IPS DF 4.7 (cell line): Measurements from ENCODE around the gene NPAS3.

Experiments used
- DNase-seq: peaks from one replicate; pipeline ENCODE4 v3.0.0-alpha.2; 2013; ENCODE audit warnings: low spot score; ENCODE audit errors: extremely low read depth

NPAS3 gene

DNA sequence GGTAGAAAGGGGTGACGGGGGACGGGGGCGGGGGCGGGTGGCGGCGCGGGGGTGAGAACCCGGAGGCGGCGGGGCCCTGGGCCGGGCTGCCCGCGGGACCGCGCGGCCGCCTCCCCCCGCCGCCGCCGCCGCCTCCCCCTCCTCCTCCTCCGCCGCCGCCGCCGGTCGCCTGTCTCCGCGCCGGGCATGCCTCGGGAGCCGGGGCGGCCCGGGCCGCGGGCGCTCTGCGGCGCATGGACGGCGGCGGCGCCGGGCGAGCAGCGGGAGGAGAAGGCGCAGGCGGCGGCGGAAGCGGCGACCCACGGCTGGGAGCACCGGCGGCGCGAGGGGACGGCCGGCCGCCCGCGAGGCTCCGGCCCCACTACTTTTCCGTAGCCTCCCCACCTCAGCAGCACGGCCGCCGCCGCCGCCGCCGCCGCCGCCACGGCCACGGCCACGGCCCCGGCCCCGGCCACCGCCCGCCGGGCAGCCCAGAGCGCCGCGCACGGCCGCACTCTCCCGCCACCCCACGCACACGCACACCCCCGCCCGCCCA is at the start of gene NPAS3:
TSS of gene NPAS3 (plus strand) at position 161 of the 535 bp plus-strand sequence.
- DNase-seq = no peak

DNA sequence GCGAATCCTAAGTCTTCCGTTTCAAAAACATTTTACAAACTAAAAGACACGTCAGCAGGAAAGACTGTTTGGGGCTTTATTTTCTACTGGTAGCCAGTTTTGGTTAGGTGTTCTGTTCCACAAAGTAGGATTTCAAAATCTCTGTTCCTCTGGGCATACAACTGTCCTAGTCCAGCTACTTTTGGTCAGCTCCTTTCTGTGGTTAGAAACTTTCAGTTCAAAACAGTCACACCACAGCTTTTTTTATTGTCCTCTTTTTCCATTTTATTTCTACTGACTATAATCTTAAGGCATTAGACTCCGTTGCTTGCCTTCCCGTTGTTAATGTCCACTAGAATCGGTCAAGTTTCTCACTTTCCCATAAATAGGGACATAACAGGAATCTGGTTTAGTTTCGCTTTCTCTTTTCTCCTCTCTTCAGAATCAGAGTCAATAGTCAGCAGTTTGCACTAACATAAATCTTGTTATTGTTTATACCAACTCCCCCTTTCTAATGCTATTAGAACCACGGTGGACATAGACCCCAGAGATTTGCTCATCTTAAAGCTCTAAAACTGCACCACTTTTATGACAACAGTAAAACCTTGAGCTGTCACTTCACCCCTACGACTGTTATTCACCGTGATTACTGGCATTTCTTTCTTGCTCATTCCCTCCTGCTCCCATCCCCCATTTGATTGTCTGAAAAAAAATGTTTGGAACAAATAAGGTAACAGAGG is 41.5 kb upstream of the NPAS3 start:
- no peak for DNase-seq

DNA sequence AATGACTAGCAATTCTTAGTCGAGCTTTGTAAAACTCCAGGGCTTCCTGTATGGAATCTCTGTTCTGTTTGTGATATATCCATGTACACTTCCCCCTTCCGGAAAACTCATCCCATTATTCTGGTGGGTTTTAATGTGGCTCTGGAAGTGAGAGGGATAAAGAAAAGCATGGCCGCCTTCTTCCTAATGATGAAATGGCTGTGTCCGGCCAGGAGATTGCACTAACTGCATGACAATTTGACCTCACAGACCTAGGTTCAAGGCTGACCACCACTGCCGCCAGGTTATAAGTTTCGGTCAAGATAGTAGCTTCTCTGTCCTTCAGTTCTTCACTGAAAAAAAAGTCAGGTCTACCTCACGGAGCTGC is 41.0 kb upstream of the NPAS3 start:
- no peak for DNase-seq

DNA sequence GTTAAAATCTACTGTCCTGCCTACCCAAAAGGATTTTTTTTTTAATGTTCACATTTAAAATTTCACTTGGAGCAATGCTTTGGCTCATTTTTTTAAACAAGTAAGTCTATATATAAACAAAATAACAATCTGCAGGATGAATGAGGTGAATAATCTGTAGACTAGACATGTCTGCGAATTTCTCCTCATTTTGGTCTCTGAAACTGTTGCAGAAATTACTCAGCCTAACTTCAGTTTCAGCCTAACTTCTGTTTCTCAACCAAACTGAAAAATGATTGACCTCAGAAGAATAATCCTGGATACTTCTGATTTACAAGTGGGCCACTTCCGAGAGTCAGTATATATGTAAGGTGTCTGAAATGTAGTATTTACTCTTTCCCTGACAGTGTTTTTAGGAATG is 39.8 kb upstream of the NPAS3 start:
- DNase-seq = no peak

DNA sequence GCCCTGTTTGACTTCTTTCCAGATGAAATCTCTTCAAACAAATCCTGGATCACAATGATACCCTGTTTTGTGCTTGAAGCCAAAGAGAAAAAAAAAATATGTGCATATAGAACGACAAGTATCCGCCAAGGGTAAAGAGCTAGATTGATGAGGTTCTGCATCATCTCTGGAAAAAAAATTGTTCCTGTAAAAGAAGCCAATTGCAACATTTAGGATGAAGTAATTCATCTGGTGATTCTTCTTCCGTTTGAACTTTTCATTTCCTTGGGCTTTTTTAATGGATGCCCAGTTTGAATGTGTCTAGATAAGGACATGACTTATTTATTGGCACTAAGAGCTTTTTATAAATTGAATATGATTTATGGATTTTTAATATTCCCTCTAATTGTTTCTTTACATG is 38.1 kb upstream of the NPAS3 start:
- no peak for DNase-seq

DNA sequence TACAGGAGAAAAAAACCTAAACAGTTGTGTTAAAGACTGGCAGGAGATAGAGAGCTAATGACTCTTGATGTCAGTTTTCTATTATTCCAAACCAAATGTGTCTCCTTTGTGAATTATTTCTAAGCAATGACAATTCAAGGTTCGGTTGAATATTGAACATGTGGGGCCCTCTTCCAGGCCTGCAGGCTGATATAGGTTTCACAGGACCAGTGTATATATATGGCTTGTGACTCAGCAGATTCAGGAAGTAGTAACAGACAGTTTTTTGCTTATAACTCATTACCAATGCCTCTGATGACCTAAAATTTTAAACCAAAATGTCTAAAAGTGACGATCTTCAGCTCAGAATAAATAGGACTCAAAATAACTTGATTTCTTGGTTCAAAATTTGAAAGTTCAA is 33.7 kb upstream of the NPAS3 start:
- DNase-seq = no peak

DNA sequence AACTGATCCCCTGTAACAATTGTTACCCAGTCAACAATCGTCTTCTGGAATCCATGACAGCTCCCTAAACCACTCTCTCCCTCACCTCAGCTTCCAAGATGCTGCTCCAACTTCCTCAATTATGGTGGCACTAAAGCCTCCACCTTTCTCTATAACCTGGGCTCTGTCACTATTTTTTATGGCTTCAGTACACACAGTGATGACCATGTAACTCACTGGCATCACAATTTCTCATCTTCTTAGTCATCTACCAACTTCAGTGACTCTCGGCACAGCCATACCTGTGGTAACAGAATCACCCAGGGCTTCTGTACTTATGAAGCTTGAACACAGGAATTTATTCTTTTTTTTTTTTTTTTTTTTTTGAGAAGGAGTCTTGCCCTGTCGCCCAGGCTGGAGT is 32.0 kb upstream of the NPAS3 start:
- DNase-seq = no peak

DNA sequence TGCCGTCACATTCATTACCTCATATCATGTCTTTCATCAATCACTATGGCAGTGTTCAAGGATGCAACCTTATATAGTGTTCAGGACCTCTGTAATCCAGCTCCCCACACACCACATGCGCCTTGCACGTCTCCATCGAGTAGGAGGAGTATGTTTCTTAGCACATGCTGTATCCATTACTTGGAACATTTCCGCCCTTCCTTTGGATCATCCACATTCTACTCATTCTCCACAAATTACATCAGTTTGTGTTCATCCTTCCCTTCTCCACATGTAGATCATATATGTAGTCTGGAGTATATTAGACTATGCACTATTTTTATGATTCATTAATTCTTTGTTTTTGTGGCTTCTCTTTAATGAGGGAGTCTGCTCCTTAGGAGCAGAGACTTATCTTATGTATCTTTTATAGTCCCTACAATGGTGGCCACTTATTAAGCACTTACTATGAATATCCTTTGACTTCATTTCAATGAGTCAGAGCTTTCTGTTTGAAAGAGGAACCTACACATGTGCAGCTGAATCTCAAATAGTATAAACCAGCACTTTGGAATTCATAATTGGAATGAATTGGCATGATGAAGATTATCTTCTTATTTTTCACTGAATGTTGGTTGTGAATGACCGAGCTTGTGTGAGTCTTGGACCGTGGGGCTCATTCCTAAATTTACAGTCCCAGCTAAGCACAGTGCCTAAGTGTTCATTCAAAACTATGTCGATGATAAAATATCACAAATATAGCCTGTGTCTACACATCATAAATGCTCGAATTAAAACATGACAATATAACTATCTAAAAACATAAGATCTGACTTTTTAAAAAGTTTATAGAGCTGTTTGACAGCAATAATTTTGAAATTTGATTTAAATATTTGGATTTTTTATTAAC is 30.2 kb upstream of the NPAS3 start:
- DNase-seq = no peak

DNA sequence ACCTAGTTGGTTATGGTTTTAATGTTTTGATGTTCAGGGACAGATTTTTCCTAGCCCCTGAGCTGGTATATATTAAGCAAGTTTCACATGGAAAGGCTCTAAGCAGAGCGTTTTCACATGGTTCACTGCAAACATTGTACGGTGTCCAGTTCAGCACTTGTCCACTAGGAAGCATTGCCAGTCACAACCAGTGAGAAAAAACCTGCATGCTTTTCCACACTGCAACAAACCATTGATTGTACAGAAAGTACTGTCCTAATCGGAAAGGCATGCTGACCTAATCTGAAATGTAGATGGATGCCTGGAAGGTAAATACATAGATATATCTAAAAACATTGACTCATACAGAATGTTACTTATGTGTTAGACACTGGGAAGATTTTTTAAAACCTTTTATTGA is 25.0 kb upstream of the NPAS3 start:
- DNase-seq = no peak

DNA sequence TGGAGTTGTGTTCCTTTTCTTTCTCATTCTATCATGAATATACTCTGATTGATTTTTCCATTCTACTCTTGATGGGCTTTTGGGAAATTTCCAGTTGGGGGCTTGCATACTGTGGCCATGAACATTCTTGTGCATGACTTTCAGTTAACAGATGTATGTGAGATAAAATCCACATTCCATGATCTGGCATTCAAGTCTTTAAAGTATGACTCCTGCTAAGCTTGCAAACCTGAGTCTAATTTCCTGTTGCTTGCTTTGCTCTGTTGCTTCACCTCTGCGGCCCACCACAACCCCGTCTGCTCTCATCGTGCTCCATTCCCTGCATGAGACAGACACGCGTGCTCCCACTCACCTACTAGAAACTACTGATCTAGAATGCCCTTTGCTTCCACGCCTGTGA is 24.3 kb upstream of the NPAS3 start:
- no peak for DNase-seq

DNA sequence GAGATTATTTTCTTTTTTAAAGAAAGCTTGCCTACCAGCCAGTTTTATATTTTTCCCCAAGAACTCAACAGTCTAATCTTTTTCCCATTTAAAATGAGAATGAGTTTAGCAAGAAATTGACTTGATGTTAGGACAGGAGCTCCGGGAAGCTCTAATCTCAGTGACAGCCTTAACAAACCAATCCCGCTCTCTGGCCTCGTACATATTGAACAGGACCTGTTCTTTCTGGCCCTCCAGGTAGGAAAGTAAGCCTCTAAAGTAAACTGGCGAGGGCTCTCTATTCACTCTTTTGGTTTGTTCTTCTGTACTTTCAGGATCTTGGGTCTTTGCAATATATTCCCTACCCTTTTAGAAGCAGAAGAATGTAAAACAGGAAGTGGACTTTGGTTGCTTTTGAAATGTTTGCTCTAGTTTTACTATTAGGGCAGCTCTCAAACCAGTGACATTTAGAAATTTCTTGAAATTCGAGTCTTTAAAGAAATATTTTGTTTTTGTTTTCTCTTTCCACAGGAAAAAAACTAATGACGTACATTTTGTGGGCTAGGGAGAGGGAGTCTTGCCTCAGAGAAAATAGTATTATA is 17.9 kb upstream of the NPAS3 start:
- DNase-seq = no peak

DNA sequence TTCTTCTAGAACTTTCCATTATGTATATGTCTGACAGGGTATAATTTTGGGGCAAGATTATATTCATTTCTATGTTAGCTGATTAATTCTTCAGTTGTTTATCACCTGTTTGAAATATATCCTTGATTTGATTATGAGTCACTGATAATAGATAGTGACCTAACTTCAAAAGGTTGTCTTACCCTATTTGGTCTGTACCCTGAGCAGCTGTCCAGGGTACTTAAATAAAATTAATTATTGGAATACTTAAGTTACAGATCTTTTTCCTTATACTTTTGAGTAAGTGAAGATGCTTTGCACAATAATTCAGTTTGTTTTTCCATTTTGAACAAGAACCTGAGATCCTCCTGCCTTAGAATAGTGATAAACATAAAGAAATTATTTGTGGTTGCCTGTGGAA is 13.2 kb upstream of the NPAS3 start:
- DNase-seq = no peak

DNA sequence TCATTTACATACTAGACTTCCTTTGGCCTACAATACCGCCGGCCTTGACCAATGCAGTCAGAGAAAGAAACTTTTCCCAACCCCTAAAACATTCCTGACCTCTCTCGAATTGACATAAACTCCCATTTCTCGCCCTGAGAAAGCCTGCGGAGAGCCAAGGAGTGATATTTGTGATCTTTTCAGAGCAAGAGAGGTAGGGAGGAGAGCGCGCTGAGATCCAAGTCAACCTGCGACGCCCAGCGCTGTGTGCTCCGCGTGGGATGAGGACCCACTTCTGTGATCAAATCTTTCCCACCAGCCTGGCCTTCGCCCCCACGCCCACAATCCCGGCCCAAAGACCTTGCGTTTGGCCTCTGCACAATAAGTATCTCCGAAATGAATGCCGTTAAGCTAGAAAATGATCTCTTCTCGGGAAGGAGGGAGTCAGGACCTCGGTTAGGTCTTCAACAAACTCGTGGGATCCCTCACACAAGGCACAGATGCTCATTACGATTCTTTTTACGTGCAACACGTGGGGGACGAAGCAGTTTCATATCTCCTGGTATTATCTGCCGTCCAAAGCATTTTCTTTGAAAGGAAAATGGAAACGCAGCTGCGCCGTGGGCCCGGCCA is 6.3 kb upstream of the NPAS3 start:
- DNase-seq = no peak

DNA sequence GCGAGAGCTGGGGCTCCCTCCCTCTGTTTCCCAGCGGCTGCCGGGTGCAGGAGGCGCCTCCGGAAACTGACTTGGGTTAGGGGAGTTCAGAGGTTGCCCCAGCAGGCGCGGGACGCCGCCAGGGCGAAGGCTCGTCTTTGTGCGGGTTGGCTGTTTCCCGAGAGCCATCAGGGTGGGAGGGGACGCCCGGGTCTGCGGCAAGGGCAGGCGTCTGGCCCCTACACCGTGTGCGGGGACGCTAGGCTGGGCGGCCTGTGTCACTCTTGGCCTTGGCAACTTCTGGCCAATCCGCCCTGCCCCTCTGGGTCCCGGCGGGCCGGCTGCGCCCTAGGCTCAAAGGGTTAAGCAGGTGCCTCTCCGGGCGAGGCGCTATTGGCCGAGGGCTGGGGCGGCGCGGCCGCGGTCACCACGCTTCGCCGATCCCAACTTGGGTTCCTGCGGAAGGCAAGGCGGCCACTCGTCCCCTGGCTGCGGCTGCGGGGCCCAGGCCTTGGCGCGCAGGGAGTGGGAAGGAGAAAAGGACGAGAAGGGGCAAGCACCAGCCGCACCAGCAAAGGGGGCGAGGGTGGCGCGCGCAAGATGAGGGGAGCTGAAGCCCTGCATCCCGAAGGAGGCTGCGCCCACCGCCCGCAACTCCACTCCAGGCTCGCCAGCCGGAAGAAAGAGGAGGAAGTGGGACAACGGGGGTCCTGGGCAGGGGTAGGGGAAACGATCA is 5.6 kb upstream of the NPAS3 start:
- no peak for DNase-seq

DNA sequence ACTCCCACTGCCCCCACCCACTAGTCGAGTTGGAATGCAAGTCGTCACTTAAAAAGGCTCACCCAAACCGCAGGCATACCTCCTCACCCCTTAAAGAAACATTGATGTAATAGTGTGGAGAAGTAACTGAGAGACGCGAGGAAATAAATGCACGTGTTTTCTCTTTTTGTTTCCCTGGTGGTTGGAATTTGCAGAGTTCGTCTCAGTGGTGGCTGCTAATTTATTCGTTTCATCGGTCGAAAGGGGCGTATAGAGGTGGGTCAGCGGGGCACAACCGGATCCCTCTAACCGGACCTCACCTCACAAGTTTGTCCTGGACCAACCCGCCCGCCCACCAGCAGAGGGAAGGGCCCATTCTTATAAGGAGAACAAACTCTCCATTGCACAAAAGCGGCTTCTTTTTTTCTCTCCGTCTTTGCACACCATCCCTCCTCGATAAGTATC is 5.0 kb upstream of the NPAS3 start:
- DNase-seq = no peak

DNA sequence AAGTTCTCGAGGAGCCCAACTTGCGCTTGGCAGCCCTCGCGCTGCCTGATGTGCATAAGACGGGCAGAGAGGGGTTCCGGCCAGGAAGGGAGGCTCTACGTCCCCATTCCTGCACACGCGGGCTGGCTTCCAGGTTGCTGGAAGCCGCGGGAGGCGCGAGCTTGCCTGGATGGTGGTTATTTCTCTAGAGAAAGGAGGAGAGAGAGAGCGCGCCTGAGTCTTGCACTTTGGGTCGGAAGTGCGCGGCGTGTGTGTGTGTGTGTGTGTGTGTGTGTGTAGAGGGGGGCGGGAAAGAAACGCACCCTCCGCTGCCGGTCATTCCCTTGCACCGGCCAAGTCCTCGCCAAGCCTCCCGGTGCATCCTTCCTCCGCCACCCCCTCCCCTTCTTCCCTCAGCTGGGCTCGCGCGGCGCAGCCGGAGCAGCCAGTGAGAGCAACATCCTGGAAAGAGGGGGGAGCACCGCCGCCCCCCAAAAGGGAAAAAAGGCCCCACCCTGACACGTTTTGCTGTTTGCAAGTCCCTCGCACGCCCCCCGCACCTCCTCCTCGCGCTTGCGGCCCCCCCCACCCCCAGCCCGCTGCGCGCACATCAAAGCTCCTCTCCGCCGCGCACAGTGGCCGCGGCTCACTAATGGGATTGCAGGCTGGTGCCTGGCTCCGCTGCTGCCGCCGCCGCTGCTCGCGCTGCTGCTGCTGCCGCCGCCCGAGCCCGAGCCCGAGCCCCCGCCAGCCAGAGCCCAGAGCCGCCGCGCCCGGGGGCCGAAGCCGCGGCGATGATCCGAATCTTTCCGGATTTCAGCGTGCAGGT is 4.4 kb upstream of the NPAS3 start:
- no peak for DNase-seq

DNA sequence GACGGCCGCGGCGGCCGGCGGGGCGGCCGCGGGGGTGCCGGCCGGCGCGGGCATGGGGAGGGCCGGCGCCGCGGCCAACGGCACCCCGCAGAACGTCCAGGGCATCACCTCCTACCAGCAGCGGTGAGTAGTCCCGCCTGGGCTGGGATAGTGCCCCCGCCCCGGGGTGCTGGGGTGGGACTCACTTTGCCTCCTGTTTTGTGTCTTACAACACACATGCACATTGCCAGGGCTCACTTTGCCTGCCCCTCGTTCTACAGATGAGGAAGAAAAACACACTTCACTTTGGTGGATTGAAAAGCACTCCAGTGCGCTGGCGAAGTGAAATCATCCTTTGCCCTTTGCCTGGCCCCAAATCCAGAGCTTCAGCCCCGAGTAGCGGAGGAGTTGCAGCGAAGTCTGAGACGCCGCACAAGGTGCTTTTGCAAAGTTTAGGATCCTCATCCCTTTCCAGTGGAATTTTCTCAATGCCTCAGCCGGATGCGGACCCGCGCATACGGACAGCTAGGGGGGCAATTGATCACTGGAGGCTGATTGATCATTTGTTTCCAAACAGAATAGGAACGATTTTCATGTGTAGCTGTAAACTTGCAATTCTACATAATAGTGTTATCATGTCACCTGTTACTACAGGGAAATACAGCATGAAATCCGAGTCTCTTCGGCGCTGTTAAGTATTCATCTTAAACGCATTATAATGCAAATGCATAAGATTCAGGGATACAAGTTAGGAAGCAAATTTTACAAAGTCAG is 3.6 kb upstream of the NPAS3 start:
- DNase-seq = no peak

DNA sequence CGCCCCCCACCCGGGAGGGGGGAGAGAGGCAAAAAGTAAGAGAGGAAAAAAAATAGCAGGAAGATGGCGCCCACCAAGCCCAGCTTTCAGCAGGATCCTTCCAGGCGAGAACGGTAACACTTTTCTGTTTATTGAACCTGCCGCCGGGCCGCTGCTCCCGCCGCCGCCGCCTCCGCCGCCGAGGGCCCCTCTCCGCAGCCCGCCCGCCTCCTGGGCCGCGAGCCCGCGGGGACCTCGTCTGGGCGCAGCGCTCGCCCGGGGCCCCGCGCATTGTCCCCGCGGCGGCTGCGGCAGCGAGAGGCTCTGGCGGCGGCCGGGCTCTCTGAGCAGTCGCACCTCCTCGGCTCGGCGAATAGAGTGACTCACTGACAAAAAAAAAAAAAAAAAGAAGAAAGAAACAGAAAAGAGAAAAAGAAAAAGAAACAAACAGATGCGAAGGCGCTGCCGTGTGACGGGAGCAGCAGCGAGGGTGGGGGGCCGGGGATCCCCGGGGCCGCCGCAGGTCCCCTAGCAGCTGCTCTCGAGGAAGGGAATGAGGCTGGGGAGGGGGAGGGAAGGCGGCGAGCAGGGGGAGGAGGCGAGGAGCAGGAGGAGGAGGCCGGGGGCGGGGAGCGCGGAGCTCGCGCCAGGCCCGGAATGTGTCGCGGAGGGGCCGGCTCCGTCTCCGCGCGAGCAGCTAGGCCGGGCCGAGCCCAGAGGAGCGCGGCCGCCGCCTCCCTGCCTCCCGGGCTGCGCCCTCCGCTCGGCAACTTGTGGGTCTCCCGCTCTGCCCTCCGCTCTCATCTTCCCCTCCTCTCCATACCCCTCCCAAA is 781 bp downstream of the NPAS3 start:
- DNase-seq = no peak
